Suprapubic skin (tissue), 4 donors: ENCODE results near the gene PTBP1.

Source experiments
- CTCF ChIP-seq, 2 donors: fragments of 200-600 bp in 1 of 2; fragments of 450-650 bp in 1 of 2; sonication (generic) in 1 of 2; IDR thresholded peaks; one replicate each; pipeline ENCODE4 v1.5.1; 2016 to 2019; ENCODE audit warnings: antibody characterized with exemption in 2 of 2, mild to moderate bottlenecking in 1 of 2, moderate library complexity in 1 of 2
- EP300 ChIP-seq: sonication (generic); formaldehyde crosslinking; IDR thresholded peaks from one replicate; pipeline ENCODE4 v1.6.1; 2017; ENCODE audit warnings: antibody characterized with exemption
- POLR2A ChIP-seq, 2 donors: fragments of 450-650 bp; IDR thresholded peaks; one replicate each; pipeline ENCODE4 v1.6.1; 2017; ENCODE audit warnings: antibody characterized with exemption in 2 of 2, mild to moderate bottlenecking in 2 of 2, moderate library complexity in 2 of 2
- POLR2AphosphoS5 ChIP-seq, 3 donors: sonication (generic); formaldehyde crosslinking; IDR thresholded peaks; one replicate each; pipeline ENCODE4 v1.6.1; 2017; ENCODE audit warnings: antibody characterized with exemption in 3 of 3

DNA sequence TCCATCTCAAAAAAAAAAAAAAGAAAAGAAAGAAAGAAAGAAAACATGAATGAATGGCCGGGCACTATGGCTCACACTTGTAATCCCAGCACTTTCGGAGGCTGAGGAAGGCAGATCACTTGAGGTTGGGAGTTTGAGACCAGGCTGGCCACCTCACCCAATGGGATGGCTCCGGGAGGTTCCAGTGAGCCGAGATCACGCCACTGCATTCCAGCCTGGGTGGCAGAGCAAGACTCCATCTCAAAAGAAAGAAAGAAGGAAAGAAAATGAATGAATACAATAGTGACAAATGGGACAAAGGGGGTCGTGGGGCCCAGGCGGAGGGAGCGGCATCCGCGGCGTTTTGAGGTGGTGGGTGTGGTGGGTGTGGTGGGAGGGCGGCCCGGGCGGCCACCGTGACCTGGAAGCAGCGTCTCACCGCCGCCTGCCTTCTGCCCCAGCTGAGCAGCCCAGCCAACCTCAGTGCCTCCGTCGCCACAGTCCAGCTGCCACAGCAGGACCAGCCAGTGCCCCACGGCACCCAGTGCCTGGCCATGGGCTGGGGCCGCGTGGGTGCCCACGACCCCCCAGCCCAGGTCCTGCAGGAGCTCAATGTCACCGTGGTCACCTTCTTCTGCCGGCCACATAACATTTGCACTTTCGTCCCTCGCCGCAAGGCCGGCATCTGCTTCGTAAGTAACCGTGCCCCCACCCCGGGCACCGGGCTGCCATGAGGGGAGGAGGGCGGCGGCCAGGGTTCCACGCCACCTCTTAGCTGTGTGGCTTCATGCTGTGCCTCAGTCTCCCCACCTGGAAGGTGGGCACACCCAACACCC, 48.7 kb downstream of the PTBP1 start:
- TF ChIP-seq CTCF (IDR thresholded peaks at IDR 0.05) (no peak), EP300 (no peak), POLR2A (IDR thresholded peaks at IDR 0.05) (no peak), POLR2AphosphoS5 (IDR thresholded peaks at IDR 0.05) (no peak)
